Erythroblast (primary cell): ENCODE measurements around the gene GPRASP1.

ENCODE experiments used
- GATA1 ChIP-seq: IDR thresholded peaks from 2 replicates; pipeline ENCODE4 v1.6.1; 2011; ENCODE audit warnings: low read depth, mild to moderate bottlenecking, control low read depth, low read length, moderate library complexity
- POLR2A ChIP-seq: IDR thresholded peaks from 2 replicates; pipeline ENCODE4 v1.6.1; 2011; ENCODE audit warnings: mild to moderate bottlenecking, low read length

- no peak for TF ChIP-seq POLR2A
- TF ChIP-seq GATA1 = no peak
Observed at GRCh38 chrX:102604327-102604726, 47.0 kb upstream of the GPRASP1 start.
